ENCODE measurements around the gene GNAZ.

- no peak for TF ChIP-seq CTCF (conservative IDR thresholded peaks at IDR 0.05)
- TF ChIP-seq EZH2 (IDR thresholded peaks at IDR 0.05; ENCODE audit: low read depth) = no peak
Observed at GRCh38 chr22:23047742-23048141, 22.6 kb upstream of the GNAZ start.
